Parathyroid adenoma (tissue), 2 donors: Measurements from ENCODE around the gene C9orf43.

Experiments used
- H2AFZ ChIP-seq: fragments of 300-600 bp; sonication (generic); one replicate; pipeline ENCODE4 v1.7.0; 2017; ENCODE audit warnings: antibody characterized with exemption, mild to moderate bottlenecking
- H3K27ac ChIP-seq: fragments of 300-600 bp; sonication (generic); one replicate; pipeline ENCODE4 v1.7.0; 2017
- H3K27me3 ChIP-seq: fragments of 300-600 bp; sonication (generic); one replicate; pipeline ENCODE4 v1.7.0; 2017; ENCODE audit warnings: low read length; ENCODE audit not compliant: control insufficient read depth, insufficient read depth
- H3K36me3 ChIP-seq: fragments of 300-600 bp; sonication (generic); one replicate; pipeline ENCODE4 v1.7.0; 2017; ENCODE audit warnings: low read length; ENCODE audit not compliant: control insufficient read depth, insufficient read depth
- H3K4me1 ChIP-seq: fragments of 300-600 bp; sonication (generic); one replicate; pipeline ENCODE4 v1.7.0; 2017; ENCODE audit warnings: control low read depth
- H3K4me2 ChIP-seq: fragments of 300-600 bp; sonication (generic); one replicate; pipeline ENCODE4 v1.7.0; 2017; ENCODE audit warnings: low read length
- H3K4me3 ChIP-seq: fragments of 300-600 bp; sonication (generic); one replicate; pipeline ENCODE4 v1.7.0; 2017; ENCODE audit warnings: low read depth, low read length
- H3K79me2 ChIP-seq: fragments of 300-600 bp; sonication (generic); one replicate; pipeline ENCODE4 v1.7.0; 2017; ENCODE audit warnings: control low read depth
- H3K9ac ChIP-seq: fragments of 300-600 bp; sonication (generic); one replicate; pipeline ENCODE4 v1.7.0; 2017; ENCODE audit warnings: mild to moderate bottlenecking
- H3K9me3 ChIP-seq: fragments of 300-600 bp; sonication (generic); one replicate; pipeline ENCODE4 v1.7.0; 2017; ENCODE audit warnings: low read length; ENCODE audit not compliant: control insufficient read depth
- TF ChIP-seq, protein P1 (sequence below): fragments of 300-600 bp; sonication (generic); IDR thresholded peaks from one replicate; pipeline ENCODE4 v1.7.0; 2017; ENCODE audit warnings: antibody characterized with exemption, mild to moderate bottlenecking
- donor health status: primary hyperparathyroidism.

The C9orf43 gene

DNA sequence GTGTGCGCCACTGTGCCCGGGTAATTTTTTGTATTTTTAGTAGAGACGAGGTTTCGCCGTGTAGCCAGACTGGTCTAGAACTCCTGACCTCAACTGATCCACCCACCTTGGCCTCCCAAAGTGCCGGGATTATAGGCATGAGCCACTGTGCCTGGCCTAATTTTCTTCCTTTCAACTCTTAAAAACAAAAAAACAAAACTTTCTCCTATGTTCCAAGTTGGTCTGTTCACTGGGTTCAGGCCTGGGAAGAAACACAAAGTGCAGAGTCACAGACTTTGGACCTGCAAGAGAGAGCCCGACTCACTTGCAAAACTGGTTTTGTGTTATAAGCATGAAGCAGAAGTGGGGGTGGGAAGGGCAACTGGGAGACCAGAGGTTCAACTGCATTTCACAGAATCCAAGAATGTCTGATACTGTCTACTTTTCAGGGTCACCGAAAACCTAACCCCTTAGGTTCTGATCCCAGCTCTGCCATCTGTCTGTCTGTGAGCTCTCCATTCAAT lies 28.6 kb upstream of the C9orf43 start:
- TF ChIP-seq, protein P1, sequence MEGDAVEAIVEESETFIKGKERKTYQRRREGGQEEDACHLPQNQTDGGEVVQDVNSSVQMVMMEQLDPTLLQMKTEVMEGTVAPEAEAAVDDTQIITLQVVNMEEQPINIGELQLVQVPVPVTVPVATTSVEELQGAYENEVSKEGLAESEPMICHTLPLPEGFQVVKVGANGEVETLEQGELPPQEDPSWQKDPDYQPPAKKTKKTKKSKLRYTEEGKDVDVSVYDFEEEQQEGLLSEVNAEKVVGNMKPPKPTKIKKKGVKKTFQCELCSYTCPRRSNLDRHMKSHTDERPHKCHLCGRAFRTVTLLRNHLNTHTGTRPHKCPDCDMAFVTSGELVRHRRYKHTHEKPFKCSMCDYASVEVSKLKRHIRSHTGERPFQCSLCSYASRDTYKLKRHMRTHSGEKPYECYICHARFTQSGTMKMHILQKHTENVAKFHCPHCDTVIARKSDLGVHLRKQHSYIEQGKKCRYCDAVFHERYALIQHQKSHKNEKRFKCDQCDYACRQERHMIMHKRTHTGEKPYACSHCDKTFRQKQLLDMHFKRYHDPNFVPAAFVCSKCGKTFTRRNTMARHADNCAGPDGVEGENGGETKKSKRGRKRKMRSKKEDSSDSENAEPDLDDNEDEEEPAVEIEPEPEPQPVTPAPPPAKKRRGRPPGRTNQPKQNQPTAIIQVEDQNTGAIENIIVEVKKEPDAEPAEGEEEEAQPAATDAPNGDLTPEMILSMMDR, result no peak
- no peaks in the 10 kb centered on the region for H3K36me3 ChIP-seq
- H3K4me1 ChIP-seq, result peaks cover 2% of the 10 kb centered on the region
- H3K9ac ChIP-seq, result no peak overlapping the region
- no peak overlapping the region for H2AFZ ChIP-seq
- H3K4me2 ChIP-seq, result peak overlapping the region; percentile 42
- H3K79me2 ChIP-seq, result no peaks in the 10 kb centered on the region
- no peaks in the 10 kb centered on the region for H3K27me3 ChIP-seq
- peak overlapping the region; percentile 28 for H3K4me3 ChIP-seq
- peak overlapping the region; percentile 83 for H3K27ac ChIP-seq
- H3K9me3 ChIP-seq, result no peaks in the 10 kb centered on the region

DNA sequence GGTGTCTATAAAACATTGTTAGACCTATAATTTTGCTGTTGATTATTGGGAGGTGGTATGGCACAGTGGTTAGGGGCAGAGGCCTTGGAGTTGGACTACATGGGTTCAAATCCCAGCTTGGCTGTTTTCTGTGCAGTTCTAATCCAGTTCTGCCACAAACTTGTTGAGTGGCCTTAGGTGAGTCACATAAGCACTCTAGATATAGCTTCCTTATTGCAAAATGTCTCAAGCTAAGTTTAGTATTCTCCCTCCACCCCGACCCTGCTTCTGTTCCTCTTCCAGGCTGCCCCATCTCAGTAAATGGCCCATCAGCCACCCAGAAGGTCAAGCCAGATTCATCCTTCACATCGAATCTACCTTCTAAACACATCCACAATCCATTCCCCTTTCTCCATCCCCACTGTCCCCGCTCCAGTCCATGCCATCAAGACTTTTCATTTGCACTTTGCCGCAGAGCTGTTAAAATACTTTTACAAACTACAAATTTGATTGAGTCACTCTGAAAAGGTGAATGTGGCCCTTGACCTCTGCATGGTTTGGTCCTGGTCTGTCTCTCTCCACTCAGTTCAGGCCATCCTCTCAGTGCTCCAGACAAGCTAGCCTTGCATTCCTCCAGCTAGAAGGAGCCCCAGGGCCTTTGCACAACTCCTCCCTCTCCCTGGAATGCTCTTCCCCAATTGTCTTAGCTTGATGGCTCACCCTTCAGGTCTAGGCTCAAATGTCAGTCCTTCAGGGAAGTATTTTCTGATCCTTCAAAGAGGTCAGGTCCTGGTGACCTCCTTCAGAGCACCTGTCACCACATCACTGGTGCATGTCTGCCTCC lies 23.8 kb upstream of the C9orf43 start:
- H3K4me3 ChIP-seq, result no peak overlapping the region
- H3K4me1 ChIP-seq, result peaks cover 2% of the 10 kb centered on the region
- no peak overlapping the region for H3K4me2 ChIP-seq
- H3K36me3 ChIP-seq, result no peaks in the 10 kb centered on the region
- H3K27ac ChIP-seq, result no peak overlapping the region
- H3K27me3 ChIP-seq, result no peaks in the 10 kb centered on the region
- no peak overlapping the region for H2AFZ ChIP-seq
- H3K9ac ChIP-seq, result no peak overlapping the region
- H3K79me2 ChIP-seq, result no peaks in the 10 kb centered on the region
- no peaks in the 10 kb centered on the region for H3K9me3 ChIP-seq
- TF ChIP-seq, protein P1, result no peak

DNA sequence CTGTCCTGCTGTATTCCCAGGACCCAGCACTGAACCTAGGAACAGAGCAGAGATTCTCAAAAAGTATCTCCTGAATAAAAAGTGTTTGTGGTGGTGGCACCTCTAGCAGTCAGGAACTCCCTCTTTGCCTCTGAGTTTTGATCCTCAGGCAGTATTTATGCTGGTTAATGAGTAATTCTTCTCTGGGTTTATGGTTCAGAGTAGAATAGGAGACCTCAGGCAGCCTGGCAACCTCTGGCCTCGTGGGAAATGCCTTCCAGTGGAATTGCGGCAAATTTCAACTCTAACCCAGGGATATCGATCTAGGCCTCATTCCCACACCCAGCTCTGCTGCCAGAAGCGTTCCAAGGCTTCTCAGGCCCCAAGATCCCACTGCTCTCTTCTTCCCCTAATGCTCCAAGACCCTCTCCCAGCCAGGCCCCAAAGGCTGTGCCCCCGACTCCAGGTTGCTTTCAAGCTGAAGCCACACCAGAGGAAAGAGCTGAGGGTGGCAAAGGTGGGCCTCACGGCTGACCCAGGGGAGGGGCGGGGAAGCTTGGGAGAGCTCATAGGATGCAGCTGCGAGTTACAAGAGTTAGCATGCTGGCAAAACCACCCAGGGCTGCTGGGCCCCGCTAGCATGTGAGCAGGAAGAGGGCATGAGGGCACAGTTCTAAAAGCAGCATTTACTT lies 22.9 kb upstream of the C9orf43 start:
- TF ChIP-seq, protein P1, result no peak
- no peaks in the 10 kb centered on the region for H3K36me3 ChIP-seq
- H3K4me1 ChIP-seq, result no peaks in the 10 kb centered on the region
- H3K4me2 ChIP-seq, result no peak overlapping the region
- H3K9me3 ChIP-seq, result no peaks in the 10 kb centered on the region
- no peak overlapping the region for H2AFZ ChIP-seq
- H3K79me2 ChIP-seq, result no peaks in the 10 kb centered on the region
- no peak overlapping the region for H3K27ac ChIP-seq
- no peaks in the 10 kb centered on the region for H3K27me3 ChIP-seq
- no peak overlapping the region for H3K9ac ChIP-seq
- H3K4me3 ChIP-seq, result no peak overlapping the region

DNA sequence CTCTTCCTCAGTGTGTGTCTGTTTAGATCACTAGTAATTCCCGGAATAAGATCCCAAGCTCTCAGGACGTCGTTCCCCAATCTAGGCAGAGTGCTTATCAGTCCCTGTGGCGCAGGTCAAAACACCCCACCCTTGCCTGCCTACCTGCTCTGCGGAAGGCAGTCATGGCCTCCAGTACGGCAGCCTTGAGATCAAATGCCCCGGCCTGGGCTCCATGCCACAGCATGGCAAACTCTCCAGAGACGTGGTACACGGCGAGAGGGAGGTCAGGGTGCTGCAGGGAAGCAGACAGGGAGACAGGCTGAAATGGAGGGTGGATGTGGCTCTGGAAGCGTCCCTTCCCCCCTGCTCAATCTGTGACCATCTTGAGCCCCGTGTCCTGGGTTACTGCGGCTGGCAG lies 21.7 kb upstream of the C9orf43 start:
- H3K9me3 ChIP-seq, result no peaks in the 10 kb centered on the region
- no peaks in the 10 kb centered on the region for H3K79me2 ChIP-seq
- no peak overlapping the region for H2AFZ ChIP-seq
- H3K36me3 ChIP-seq, result no peaks in the 10 kb centered on the region
- H3K4me2 ChIP-seq, result no peak overlapping the region
- H3K4me1 ChIP-seq, result no peaks in the 10 kb centered on the region
- H3K27me3 ChIP-seq, result no peaks in the 10 kb centered on the region
- H3K4me3 ChIP-seq, result no peak overlapping the region
- TF ChIP-seq, protein P1, result no peak
- H3K9ac ChIP-seq, result no peak overlapping the region
- H3K27ac ChIP-seq, result no peak overlapping the region
